NB4 (cell line): ENCODE results near the gene ACTN1.

Source experiments
- DNase-seq: peaks from one replicate; pipeline ENCODE4 v3.0.0; 2010; ENCODE audit warnings: low read depth
- H3K4me3 ChIP-seq: one replicate; pipeline ENCODE4 v1.5.1; 2011; ENCODE audit warnings: mild to moderate bottlenecking, low read depth, low read length, moderate library complexity
- CTCF ChIP-seq: IDR thresholded peaks from one replicate; pipeline ENCODE4 v1.5.1; 2012; ENCODE audit warnings: low read depth, low read length
- MAX ChIP-seq: IDR thresholded peaks from 2 replicates; pipeline ENCODE4 v1.6.1; 2011; ENCODE audit warnings: low read depth, low read length
- MYC ChIP-seq: IDR thresholded peaks from 2 replicates; pipeline ENCODE4 v1.6.1; 2011; ENCODE audit warnings: low read depth, low read length
- POLR2A ChIP-seq: IDR thresholded peaks from 2 replicates; pipeline ENCODE4 v1.6.1; 2011; ENCODE audit warnings: mild to moderate bottlenecking; ENCODE audit not compliant: insufficient read length; ENCODE audit errors: extremely low read depth

The ACTN1 gene

GRCh38 chr14:68932231-68932630 is 46.9 kb downstream of the ACTN1 start:
- H3K4me3 ChIP-seq: no peak overlapping the region
- DNase-seq: no peak
- TF ChIP-seq POLR2A (no peak), MAX (no peak), MYC (no peak), CTCF (no peak)

- DNase-seq: no peak
- no peak overlapping the region for H3K4me3 ChIP-seq
- TF ChIP-seq POLR2A: no peak
- no peak for TF ChIP-seq MYC
- TF ChIP-seq MAX: no peak
- TF ChIP-seq CTCF: no peak
Measured at GRCh38 chr14:68931474-68932051, 47.5 kb downstream of the ACTN1 start.

- TF ChIP-seq MAX: no peak
- TF ChIP-seq CTCF: no peak
- no peak for TF ChIP-seq MYC
- no peak for TF ChIP-seq POLR2A
- H3K4me3 ChIP-seq: no peak overlapping the region
- no peak for DNase-seq
Measured at GRCh38 chr14:68931063-68931462, 48.0 kb downstream of the ACTN1 start.

- no peak for TF ChIP-seq CTCF
- peak; percentile 17; the same call in 1 of the 2 replicates for TF ChIP-seq MYC
- 0 out of 2 replicates have a peak, but pooled peaks have one; percentile 20 for TF ChIP-seq MAX
- no peak for TF ChIP-seq POLR2A
- no peak for DNase-seq
- no peak overlapping the region for H3K4me3 ChIP-seq
Measured at GRCh38 chr14:68929623-68930307, 49.3 kb downstream of the ACTN1 start.

- DNase-seq: no peak
- no peak overlapping the region for H3K4me3 ChIP-seq
- TF ChIP-seq CTCF: no peak
- no peak for TF ChIP-seq POLR2A
- no peak for TF ChIP-seq MYC
- no peak for TF ChIP-seq MAX
Measured at GRCh38 chr14:68928770-68929550, 50.1 kb downstream of the ACTN1 start.
